Brain microvascular endothelial cell (primary cell): ENCODE measurements around the gene ING3.
A peak's percentile ranks its signal among the peaks of the same experiment; 100 is the strongest.
"Not testable (repeated sequence)": the region's sequence is repeated elsewhere in the genome, so short reads cannot be mapped to it uniquely, and the experiment has no call there.

Experiments
- DNase-seq: peaks from one replicate; pipeline ENCODE4 v3.0.0-alpha.2; 2020
- H3K27ac ChIP-seq: fragments of 250-450 bp; sonication (Bioruptor Pico); 2 replicates; pipeline ENCODE4 v1.5.1; 2020; ENCODE audit warnings: mild to moderate bottlenecking, moderate library complexity
- H3K27me3 ChIP-seq: fragments of 250-450 bp; sonication (Bioruptor Pico); replicated peaks from 2 replicates; pipeline ENCODE4 v1.5.1; 2020; ENCODE audit warnings: mild to moderate bottlenecking
- H3K36me3 ChIP-seq: fragments of 250-450 bp; sonication (Bioruptor Pico); replicated peaks from 2 replicates; pipeline ENCODE4 v1.5.1; 2020; ENCODE audit warnings: mild to moderate bottlenecking
- H3K4me3 ChIP-seq: 2 replicates; pipeline ENCODE4 v1.5.1; 2011; ENCODE audit warnings: low read depth, mild to moderate bottlenecking, control low read depth, low read length, moderate library complexity
- in situ Hi-C: cut with HindIII; loops from 2 replicates; pipeline ENCODE4 v1.10.0; 2017; ENCODE audit warnings: low sequenced_read_pairs, low pct_ligation_motif_present
- TF ChIP-seq, protein P1 (sequence below): IDR thresholded peaks from 2 replicates; pipeline ENCODE4 v1.5.1; 2011; ENCODE audit warnings: low read depth, mild to moderate bottlenecking, moderate library complexity, low read length, control low read depth, inconsistent platforms; ENCODE audit errors: missing control alignments

Gene ING3

DNA sequence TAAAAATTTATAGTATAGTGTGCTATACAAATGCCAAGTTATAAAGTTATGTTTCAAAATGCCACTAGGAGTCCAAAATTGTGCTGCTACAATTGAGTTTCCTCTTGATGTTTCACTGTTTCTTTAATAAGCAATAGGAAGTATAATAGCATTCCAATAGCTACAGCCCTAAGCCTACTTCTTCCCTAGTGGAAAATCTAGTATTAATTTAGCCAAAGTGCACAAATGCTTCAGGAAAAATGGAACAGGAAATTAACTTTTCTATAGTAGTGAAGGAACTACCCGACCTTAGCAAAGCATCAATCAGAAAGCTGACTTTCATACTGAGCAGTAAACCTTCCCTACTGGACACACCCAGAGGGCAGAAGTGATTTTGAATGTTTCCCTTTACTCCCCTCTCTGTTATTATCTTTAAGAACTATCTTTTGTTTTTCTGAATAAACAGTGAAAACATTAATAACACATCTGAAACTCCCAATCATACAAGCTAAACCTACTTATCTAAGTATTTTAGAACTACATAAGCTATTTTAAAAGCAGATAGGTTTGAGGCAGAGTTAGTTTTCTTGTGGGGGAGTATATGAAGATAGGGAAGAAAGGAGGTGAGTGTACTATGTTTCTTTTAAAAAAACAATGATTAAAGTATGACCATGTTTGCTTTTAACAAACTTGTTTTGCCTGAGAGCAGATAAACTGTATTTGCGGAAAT lies 51.6 kb downstream of the ING3 start:
- H3K27me3 ChIP-seq, result no peaks in the 10 kb centered on the region
- in situ Hi-C loops, result no loop called here
- no peak for DNase-seq
- TF ChIP-seq, protein P1, sequence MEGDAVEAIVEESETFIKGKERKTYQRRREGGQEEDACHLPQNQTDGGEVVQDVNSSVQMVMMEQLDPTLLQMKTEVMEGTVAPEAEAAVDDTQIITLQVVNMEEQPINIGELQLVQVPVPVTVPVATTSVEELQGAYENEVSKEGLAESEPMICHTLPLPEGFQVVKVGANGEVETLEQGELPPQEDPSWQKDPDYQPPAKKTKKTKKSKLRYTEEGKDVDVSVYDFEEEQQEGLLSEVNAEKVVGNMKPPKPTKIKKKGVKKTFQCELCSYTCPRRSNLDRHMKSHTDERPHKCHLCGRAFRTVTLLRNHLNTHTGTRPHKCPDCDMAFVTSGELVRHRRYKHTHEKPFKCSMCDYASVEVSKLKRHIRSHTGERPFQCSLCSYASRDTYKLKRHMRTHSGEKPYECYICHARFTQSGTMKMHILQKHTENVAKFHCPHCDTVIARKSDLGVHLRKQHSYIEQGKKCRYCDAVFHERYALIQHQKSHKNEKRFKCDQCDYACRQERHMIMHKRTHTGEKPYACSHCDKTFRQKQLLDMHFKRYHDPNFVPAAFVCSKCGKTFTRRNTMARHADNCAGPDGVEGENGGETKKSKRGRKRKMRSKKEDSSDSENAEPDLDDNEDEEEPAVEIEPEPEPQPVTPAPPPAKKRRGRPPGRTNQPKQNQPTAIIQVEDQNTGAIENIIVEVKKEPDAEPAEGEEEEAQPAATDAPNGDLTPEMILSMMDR, result no peak
- no peak overlapping the region for H3K4me3 ChIP-seq
- H3K36me3 ChIP-seq, result no peaks in the 10 kb centered on the region
- H3K27ac ChIP-seq, result peak overlapping the region; percentile 73

DNA sequence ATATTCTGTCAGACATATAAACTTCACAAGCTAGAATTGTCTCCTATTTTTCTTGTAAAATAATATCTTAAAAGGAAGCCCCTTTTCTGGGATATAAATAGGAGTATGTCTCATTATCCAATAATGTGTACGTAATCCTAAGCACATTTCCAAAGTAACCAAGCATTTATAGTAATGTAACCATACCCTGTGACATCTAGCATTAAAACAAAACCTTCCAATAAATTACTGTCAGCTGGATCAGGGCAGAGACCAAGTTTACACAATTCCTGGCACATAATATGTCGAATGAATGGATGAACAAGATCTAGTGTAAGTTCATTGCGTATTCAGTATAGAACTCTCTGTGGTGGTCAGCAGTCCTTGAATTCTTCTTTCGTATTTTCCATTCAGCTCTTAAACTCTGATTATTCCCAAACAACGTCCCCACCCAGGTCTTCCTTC lies 52.2 kb downstream of the ING3 start:
- peak overlapping the region; percentile 73 for H3K27ac ChIP-seq

DNA sequence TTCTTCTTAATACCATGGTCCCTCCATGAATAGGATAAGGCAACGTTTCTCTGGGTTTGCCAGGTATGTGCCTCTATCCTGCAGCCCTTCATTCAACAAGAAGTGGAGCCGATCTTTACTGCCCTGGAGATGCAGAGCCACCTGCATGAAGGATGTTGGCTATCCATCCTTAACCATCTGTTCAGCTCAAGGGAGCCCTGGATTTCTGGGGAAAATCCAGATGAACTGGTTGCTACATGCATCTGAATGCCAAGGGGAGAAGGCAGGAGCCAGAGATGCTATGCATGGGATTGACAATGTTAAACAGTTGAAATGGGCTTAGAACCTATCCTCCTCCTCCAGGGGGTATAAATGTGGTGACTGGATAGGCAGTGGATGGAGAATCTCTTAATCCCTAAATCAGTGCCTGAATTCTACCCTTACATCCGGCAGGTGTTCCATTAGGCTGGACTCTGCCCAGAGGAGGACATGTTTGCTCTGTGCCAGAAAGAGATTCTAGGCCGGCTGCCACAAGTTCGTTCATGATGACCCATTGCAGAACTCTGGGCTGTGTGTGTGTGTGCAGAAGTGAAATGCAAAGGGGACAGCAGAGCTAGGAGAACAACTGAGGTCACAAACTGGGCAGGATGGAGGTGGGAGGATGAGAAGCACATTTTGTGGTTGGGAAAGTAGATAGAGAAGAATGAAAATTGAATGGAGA lies 53.6 kb downstream of the ING3 start:
- in situ Hi-C loops, result no loop called here
- no peaks in the 10 kb centered on the region for H3K36me3 ChIP-seq
- TF ChIP-seq, protein P1, result no peak
- no peaks in the 10 kb centered on the region for H3K27me3 ChIP-seq
- H3K27ac ChIP-seq, result no peak overlapping the region
- no peak for DNase-seq
- H3K4me3 ChIP-seq, result no peak overlapping the region

More for the DNA sequence above, 52.2 kb downstream of the ING3 start:
- TF ChIP-seq, protein P1, result no peak
- no peak for DNase-seq
- in situ Hi-C loops, result no loop called here
- H3K4me3 ChIP-seq, result no peak overlapping the region
- no peaks in the 10 kb centered on the region for H3K36me3 ChIP-seq
- no peaks in the 10 kb centered on the region for H3K27me3 ChIP-seq

DNA sequence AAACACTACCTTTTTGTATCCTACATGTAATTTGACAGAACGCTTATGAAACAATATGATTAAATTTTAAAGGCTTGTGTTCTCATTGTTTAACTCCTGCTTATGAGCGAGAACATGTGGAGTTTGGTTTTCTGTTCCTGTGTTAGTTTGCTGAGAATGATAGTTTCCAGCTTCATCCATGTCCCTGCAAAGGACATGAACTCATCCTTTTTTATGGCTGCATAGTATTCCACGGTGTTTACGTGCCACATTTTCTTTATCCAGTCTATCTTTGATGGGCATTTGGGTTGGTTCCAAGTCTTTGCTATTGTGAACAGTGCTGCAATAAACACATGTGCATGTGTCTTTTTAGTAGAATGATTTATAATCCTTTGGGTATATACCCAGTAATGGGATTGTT lies 54.5 kb downstream of the ING3 start:
- H3K36me3 ChIP-seq, H3K27ac ChIP-seq, in situ Hi-C loops, H3K4me3 ChIP-seq, DNase-seq, H3K27me3 ChIP-seq: not testable (repeated sequence)

DNA sequence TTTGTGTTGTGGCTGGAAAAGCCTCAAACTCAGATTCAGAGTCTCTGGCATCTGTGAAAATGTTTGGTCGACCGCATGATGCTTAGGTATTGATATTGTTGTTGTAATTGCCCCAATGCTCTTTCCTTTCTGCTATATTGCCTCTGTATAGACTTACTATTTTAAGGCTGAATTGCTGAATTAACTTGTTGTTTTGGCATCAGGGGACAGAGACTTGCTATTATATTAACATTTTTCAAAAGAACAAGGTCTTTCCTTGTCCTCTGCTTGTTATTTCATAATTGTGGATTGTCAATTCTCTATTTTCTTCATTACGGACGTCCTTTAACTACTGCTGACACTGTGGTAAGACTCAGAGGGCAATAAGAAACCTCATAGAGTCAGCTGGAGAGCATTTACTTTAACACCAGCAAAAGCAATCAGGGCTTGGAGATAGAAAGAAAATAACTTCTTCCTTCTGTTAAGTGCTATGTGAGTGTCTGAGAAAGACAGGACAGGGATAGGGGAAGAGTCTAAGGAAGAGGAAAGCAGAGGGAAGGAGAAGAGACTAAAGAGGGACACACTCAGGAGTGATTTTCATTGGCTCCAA lies 55.5 kb downstream of the ING3 start:
- no peaks in the 10 kb centered on the region for H3K36me3 ChIP-seq
- no peak overlapping the region for H3K27ac ChIP-seq
- in situ Hi-C loops, result no loop called here
- no peaks in the 10 kb centered on the region for H3K27me3 ChIP-seq
- TF ChIP-seq, protein P1, result no peak
- DNase-seq, result no peak
- no peak overlapping the region for H3K4me3 ChIP-seq

DNA sequence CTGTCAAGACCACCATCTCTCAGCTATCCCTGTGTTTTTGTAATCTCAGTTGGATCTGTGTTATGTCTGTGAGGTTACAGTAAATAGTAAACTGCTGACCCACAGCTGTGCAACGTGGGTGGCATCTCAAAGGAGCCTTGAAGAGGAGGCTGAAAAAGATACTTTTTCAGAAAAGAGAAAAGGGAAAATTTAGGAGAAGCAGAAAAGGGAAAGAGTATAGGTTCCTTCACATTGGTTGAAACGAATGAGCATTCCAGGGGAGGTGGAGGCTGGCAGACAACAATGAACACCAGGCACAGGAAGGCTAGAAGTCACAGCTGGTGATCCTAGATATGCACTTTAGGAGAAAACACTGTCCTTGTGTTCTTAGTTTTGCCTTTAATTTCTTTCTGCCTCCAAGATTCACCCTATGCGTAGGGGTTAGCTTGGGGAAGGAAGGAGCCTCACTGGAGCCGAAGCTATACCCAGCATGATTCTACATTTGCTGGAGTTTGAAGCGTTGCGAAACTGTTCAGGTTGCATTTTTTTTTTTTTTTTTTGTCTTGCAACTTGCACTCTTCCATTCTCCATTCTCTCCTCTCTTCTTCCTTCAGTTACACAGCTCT lies 56.2 kb downstream of the ING3 start:
- in situ Hi-C loops, result no loop called here
- DNase-seq, result no peak
- TF ChIP-seq, protein P1, result no peak

More for the DNA sequence above, 56.2 kb downstream of the ING3 start:
- H3K27me3 ChIP-seq, result no peaks in the 10 kb centered on the region
- no peak overlapping the region for H3K27ac ChIP-seq
- no peak overlapping the region for H3K4me3 ChIP-seq
- no peaks in the 10 kb centered on the region for H3K36me3 ChIP-seq
